GM18870 (cell line): Measurements from ENCODE around the gene NR2C2.
A peak's percentile ranks its signal among the peaks of the same experiment; 100 is the strongest.

Experiments
- ATAC-seq: cut with Tn5 transposase; IDR thresholded peaks from one replicate; pipeline ENCODE4 v1.9.1; 2021; ENCODE audit warnings: moderate library complexity; ENCODE audit not compliant: unreplicated experiment

NR2C2 gene

DNA sequence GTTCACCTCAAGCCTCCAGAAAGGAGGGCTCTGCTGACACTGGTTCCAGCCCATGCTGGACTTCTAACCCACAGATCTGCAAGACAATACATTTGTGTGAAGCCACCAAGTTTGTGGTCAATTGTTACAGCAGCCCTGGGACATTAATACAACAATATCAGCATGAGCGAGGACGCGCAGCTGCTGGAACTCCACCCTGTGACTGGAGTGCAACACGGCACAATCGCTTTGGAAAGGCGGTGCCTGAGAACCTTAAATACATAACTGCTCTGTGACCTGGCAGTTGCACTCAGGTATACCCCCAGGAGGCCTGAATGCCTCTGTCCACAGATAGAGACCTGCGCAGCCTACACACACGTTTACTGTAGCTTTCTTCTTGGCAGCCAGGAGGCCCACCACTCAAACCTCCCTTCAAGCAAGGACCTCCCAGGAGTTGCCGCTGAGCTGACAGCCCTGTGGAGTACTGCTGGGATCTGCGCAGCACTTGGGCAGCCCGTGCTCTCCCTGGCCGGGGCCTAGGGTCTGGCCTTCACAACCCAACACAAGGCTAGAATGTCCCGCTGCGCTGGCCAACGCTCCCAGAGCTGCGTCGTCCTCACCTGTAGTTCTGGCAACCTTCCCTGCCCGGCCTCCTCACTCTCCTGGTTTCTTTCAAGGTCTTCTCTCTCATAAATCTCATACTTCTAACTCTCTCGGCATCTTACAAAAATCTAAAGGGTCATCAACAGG lies 109.5 kb downstream of the NR2C2 start:
- ATAC-seq, result no peak

DNA sequence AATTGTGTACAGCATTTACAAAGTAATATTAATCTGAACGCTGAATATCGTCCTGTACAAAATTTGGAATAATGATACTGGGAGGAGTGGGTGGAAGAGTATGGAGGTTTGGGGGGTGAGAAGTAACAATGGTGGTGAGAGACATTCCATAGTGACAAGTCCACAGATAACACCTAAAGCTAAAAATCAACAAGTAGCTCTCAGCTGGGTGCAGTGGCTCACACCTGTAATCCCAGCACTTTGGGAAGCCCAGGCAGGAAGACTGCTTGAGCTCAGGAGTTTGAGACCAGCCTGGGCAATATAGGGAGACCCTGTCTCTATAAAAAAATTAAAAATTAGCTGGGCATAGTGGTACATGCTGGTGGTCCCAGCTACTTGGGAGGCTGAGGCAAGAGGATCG lies 112.6 kb downstream of the NR2C2 start:
- no peak for ATAC-seq

DNA sequence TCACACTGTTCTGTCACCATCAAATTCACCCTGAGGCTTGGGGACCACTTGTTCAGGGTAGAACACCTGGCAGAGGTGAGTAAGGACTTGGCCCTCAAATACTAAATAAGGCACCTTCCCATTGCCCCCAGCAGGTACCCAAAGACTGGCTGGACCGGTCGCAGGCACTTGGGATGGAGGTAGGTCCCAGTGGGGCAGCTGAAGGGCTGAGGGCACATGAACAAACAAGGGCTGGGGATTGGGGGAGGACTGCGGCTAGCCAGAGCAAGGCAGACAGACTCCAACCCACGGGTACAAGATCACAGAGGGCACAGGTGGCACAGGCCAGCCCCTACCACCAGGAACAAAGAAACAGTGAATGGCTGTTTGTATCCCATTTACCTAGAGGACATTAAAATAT lies 115.9 kb downstream of the NR2C2 start:
- ATAC-seq, result no peak

DNA sequence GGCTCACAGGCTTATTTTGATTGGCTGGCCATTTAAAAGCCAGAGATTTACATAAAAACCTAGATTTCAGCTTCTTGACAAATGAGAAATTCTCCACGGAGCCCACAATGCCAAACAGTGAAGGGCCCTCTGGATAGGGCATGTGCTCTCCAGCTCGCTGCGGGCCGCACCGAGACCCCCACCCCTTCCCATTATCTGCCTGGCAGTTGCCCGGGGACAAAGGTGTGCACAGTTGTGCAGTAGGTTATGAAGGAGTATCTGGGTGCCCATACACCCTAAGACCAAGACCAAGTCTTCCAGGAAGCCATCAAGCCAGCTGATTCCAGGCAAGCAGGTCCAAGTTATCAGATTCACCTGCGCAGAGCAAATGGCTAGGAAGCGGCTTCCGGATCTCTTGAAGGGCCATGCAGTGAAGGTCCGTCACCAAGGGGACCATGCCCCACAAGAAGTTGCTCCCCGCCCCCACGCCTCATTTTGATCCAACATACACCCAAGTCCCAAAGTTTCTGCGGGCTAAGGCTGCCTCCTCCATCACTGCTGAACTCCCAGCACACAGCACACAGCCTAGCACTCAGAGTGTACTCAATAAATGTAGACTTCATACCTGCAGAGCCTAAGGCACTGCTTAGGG lies 116.4 kb downstream of the NR2C2 start:
- no peak for ATAC-seq

DNA sequence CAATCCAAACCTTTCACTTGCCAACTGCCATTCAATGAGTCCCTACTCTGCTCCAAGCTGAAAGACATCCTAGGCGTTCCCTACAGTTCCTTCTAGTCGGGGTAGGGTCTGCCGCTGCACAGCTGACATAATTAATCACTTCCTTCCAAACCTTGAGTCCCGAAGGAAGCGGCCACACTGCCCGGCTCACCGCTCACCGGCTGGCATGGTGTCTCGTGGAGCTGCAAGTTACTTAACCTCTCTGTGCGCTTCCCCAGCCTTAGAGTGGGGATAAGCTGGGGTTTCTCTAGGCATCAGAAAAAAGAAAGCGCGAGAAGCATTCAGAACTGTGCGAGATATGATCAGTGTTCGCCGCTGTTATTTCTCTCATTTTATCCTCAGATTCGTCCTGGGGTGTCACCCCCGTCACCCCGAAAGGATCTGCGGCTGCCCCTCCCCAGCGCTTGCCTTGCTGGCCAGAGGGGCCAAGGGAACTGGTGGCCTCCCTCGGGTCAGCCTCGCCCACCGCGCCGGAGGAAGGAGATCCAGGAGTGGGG lies 117.0 kb downstream of the NR2C2 start:
- ATAC-seq, result peak; percentile 21

DNA sequence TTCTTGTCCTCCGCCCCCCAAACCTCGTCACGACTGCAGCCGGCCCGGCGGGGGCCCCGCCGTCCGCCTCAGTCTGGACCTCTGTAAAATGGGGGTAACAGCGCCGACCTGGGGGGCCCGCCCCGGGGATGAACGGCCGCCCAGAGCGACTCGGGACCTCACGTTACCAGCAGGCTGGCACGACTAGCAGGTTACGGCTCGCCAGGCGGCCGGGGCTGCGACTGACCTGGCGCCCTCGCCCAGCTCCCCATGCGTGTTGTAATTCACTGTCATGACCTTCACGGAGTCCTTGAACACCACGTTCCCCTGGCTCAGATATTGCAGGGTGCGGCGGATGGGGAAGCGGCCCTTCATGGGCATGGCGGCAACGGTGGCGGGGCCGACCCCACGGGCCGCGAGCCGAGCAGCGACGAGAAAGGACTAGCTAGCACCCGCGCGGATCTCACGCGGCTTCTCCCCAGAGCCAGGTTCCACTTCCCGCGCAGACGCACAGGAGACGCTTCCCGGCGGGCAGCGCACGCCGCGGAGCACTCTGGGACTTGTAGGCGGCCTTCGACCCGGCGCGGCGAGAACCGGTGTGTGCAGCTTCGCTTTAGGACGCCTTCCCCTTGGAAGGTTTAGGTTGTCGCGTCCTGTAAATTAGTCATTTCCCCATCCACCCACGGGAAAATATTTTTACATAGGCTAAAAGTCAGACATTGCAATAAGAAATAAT lies 117.6 kb downstream of the NR2C2 start, which contains the start of gene MRPS25:
Gene MRPS25, minus strand, starts transcription at position 481 of the 715 bp plus-strand sequence. Its CDS starts 121 bp downstream, at position 360.
- peak; percentile 79 for ATAC-seq

DNA sequence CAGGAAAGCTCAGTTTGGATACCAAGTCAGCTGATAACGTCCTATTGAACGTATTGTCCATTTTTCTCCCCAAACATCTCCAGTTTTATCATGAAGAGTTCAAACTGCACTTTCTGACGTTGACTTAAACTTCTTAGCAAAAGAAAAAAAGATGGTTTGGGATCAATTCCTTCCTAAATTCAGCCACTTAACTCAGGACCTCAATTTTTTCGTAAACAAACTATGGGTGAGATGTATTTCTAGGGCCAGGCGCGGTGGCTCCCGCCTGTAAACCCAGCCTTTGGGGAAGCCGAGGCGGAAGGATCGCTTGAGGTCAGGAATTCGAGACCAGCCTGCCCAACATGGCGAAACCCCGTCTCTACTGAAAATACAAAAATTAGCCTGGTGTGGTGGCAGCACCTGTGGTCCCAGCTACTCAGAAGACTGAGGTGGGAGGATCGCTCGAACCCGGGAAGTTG lies 118.2 kb downstream of the NR2C2 start:
- peak; percentile 22 for ATAC-seq

DNA sequence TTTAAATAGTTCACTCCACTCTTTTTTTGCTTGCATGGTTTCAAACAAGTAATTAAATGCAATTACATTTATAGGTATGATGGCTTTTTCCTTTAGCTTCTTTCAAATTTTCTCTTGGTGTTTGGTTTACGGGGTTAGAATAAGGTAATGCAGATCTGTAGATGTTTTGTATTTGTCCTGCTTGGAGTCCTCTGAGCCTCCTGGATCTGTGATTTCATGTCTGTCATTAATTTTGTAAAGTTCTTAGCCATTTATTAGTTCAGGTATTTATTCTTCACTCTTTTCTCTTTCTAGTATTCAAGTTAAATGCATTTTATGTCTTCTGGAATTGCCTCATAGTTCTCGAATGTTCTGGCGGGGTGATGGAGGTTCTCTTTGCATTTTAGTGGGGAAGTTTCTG lies 119.1 kb downstream of the NR2C2 start:
- ATAC-seq, result no peak

DNA sequence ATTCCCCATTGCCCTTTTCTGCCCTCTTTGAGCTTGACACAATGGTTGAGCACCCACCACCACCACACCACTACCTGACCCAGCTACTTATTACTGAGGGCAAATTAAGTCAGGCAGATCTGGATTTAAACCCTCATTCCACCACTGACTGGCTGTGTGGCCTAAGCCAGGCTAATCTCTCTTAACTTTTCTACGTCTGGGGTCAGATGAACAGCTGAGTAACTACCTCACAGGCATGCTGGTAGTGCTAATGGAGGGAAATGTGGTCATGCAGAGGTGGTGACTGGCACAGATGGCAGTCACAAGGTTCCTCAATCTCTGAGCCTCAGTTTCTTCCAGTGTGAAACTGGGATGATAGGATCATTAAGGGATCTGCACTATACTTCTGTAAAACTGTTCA lies 122.1 kb downstream of the NR2C2 start:
- no peak for ATAC-seq

DNA sequence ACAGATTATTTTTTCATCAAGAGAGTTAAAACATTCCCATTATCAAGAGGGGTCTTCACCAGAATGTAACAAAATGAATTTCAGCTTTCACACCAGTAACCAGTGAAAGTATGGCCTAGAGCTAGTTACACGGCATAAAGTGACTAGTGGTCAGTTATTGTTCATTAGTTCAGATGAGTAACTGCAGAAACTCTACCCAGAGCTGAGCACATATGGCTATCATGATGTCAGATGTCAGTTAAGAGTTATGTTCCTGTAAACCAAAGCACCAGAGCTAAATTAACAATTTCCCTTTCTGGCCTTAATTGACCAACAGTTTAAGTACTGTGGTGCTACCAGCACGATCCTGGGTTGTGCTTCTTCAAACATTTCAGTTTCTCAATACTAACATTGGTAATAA lies 124.3 kb downstream of the NR2C2 start:
- no peak for ATAC-seq

DNA sequence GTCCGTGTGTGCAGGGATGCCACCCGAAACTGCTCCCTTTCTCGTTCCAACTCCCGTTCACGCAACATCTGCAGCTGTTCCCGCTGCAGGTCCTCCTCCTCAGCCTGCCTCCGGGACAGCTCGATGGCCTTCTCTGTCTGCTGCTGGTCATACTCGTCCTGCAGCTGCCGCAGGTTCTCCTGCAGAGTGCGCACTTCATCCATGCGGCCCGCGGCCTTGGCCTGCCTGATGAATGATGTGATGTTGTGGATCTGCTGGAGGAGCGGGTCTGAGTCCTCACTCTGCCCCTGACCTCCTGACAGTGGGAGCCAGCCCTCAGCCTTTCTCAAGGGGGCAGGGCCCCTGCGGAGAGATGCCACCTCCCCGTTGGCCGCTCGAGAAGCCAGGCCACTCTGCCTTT lies 127.1 kb downstream of the NR2C2 start:
- ATAC-seq, result no peak

DNA sequence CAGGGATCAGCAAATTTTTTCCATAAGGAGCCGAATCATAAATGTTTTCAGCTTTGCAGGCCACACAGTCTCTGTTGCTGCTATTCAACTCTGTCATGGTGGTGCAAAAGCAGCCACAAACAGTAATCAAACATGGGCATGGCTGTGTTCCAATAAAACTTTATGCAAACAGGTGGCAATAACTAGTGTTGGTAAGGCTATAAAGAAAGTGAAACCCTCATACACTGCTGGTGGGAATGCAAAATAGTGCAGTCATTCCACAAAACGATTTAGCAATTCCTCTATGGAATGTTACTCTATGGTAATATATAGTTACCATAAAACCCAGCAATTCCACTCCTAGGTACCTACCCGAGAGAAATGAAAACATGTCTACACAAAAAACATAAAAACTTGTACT lies 131.7 kb downstream of the NR2C2 start:
- ATAC-seq, result no peak

DNA sequence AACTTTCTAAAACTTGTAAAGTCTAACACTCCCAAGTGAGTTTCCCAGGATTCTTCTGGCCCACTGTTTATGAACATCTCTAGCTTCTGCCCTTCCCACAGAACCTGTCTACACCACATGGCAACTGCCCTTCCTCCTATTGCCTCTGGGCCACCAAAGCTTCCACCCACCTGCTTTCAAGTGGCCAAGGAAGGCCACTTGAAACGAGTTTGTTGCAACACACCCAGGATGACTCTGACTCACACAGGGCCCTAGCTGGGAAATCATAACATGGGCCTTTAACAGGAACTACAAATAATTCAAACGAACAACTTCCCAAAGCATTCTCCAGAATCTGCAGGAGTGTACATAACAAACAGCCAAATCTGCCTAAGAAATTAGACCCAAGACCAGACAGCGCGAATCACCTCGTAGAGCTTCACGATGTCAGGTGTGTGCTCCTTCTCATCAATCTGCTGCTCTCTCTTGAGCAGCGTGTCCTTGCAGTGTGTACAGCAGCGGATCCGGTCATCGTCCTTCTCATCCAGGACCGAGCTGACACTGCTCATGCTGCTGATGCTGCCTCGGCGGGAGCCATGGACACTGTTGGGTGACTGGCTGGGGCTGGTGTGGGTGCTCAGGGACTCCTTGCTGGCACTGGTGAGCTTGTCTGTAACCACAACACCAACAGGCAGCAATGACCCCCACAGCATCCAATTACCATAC lies 134.7 kb downstream of the NR2C2 start:
- ATAC-seq, result no peak

DNA sequence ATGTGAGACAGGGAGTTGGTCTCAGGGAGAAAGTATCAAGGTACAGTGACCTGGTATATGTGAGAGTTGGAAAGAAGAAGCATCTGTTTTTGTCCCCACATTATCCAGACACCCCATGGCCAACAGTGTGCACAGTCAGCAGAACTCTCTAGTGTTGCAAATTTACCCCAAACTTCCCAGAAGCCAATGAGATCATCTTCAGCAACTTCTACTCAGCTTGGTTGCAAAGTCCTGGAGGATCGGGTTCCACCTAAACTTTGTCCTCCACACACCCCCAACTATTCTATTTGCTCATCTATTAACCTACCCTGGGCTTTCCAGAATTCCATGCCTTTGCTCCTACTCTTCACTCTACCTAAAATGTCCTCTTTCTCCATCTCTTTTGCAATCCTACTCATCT lies 135.9 kb downstream of the NR2C2 start:
- ATAC-seq, result no peak

DNA sequence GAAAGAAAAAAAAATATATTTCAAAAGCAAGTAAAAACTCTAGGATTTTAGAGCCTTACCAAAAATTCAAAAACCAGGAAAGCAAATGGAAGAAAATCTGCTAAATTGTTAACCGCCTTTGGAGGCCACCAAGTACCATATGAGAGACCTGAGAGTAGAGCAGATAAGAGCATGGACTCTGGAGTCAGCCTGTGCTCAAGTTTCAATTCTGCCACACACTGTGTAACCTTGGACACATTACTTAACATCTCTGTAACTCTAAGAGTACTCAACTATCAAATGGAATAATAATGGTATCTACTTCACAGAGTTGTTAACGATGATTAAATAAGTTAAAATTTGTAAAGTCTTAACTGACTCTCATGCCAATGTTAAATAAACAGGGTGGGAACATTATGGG lies 138.9 kb downstream of the NR2C2 start:
- no peak for ATAC-seq

DNA sequence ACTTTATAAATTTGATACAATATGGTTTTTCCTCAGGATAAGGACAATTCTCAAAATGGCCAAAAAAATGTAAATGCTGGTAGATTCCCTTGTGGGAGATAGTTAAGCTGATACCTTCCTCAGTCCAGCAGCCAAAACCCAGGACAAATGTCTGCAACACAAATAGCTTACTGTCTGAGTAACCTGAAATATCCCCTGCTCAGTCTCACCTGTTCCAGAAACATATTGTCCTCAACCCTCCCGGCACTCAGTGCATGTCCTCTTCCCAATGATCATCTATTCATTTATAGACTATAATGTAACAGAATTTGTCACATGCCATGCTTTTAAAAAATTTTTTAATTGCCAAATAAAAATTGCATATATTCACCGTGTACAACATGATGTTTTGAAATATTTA lies 139.3 kb downstream of the NR2C2 start:
- ATAC-seq, result no peak

DNA sequence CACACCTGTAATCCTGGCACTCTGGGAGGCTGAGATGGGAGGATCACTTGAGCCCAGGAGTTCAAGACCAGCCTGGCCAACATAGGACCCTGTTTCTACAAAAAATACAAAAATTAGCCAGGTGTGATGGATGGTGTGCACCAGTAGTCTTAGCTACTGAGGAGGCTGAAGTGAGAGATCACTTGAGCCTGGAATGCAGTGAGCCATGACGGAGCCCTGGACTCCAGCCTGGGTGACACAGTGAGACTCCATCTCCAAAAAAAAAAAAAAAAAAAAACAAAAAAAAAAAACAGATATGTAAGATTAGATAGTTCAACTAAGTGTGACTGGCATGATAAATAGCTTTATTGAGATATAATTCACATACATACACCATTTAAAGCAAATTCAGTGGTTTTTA lies 141.8 kb downstream of the NR2C2 start:
- no peak for ATAC-seq

DNA sequence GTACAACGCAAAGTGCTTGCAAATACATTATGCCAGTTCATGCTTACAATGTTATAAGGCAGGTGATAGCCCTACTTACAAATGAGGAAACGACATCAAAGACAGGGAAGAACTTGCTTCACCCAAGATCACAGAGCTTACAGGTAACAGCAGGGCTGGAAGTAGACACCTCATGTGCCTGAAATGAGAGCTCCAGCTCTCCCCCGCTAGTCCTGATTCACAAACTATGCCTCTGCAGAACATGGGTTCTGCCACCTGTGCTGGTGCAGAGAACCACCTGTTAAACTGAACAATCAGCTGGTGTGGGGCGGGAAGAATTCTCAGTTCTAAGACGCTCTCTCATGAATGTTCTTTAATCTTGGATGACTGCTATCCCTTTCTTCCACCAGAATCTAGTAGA lies 144.2 kb downstream of the NR2C2 start:
- no peak for ATAC-seq

DNA sequence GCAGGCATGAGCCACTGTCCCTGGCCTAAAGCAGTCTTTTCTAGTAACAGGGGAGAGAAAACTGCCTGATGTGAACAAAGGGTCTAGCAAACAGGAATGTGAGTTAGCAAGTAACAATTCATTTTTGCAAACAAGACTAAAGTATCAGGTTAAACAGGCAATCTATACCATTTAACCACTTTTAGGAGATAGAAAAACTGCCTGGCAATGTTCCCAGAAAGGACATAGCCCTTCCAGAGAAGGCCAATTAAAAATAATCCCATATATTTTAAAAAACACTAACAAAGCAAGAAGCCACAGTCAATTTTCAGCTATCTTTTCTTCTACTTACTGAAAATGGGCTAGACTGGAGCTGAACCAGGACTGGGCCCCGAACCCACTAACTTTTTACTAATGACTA lies 145.3 kb downstream of the NR2C2 start:
- ATAC-seq, result no peak

DNA sequence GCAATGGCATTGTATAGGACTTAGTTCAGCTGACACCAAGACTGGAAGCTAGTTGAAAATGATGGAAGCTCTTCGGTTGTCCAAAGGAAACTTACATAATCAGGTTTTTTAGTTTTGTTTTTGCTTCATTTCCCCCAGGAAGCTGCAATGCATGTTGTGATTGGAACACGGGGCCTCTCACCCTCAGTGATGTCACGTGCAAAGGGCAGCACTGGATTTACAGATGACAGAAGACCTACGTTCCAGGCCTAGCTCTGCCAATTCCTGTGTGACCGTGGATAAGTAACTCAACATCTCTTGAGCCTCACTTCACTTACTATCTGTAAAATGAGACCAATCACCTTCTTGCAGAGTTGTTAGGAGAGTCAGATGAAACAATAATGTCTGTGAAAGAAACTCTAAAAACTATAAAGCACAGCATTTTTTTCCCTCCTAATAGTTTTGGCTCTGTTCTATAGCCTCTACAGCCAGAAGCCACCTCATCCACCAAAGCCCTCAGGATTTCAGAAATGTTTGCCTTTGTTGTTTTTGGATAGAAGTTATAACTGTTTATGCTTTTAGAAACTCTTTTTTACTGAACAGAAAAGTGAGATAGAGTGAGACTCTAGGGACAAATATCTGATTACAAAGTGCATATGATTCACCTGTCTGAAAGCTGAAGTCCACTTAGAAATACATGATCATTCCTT lies 146.9 kb downstream of the NR2C2 start:
- ATAC-seq, result no peak

DNA sequence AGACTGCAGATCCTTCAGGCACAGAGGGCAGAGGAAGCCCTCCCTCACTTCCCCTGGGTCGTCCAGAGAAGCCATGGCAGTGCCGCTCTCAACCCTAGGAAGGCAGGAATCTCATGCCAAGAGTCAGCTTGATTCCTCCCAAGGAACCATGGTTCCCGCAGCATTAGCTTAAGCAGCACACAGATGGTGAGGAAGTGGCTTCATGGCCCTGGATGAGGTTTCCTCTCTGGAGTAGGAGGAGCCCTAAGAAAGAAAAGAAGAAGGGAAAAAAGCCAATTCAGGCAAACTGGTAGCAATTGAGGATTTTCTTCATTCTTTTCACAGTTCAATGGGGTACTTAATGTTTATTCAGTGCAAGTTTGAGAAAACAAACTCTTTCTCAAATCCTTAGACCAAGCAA lies 148.7 kb downstream of the NR2C2 start:
- no peak for ATAC-seq
